Fibroblast of gingiva (primary cell): ENCODE results near the gene ARF6.
"Not testable (repeated sequence)": the region's sequence is repeated elsewhere in the genome, so short reads cannot be mapped to it uniquely, and the experiment has no call there.

Experiments used
- DNase-seq: peaks from one replicate; pipeline ENCODE4 v3.0.0-alpha.2; 2011; ENCODE audit warnings: low read depth

The ARF6 gene

DNA sequence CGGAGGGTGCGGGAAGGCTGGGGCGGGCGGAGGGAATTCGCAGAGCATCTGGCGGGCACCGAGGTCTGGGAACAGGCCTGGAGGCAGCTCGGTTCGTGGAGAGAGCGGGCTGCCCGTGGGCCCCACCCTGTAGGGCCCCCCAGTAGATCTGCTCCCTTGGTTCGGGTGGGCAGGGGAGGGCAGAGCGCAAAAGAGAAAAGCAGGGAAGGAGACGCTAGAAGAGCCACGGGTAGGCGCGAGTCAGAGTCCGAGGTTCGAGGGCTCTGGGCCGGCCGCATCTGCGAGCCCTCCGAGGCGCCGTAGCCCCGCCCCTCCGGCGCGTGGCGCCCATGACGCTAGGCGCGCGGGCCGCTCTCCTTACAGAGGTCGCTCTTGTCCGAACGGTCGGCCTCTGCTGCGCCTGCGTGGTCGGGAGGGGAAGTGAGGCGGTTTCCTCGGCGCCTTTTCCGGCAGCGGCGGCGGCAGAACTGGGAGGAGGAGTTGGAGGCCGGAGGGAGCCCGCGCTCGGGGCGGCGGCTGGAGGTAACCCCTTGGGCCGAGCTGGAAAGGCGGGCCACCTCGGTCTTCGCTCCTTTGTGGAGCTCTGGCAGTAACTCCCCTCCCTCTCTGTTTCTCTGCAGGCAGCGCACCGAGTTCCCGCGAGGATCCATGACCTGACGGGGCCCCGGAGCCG lies at the start of gene ARF6:
ARF6 (plus strand) TSS at position 447 of the 673 bp plus-strand sequence. CDS start 655 bp downstream, outside the sequence.
- DNase-seq = peak; percentile 98

DNA sequence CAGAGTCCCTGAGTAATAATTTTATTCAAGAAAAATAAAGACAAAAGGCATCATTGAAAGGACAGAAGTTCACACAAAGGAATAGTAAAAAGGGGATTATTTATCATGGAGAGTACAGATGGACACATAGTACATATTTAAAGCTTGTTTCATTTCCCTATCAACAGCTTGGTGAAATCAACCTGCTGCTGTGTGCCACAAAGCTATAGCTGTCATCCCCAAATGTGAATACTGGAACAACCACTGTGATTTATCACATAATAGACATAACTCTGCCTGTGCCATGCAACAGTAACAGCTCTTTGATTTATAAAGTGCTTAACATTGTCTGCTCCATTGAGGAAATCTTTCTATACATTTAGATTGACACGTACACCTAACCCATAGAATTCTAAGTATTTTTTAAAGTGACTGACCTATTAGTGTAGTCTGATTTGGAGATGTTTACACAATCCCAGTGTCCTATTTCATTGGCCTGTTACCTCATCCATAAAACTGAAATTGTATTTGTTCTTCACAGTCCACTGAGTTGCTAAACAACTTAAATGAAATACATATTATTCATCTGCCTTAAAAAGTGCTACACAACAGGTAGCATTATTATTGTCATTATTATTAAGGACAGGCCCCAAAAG lies 43.6 kb upstream of the ARF6 start:
- DNase-seq = peak; percentile 17

DNA sequence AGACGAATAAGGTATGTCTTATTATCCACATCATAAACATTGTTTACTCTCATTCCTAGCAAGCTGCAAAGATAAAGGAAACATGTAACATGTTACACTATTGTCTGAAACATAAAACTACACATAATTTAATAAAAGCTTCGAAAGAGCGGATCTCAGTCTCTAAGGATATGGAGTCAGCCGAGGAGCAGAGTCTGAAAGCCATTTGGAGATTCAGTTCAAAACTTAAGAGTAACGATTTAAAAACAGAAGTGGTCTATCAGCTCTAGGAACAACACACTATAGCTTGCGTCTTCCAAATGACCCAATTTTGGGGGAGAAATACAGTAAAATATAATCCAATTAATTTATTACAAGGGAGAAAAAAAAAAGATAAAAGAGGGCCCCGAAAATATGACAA lies 41.1 kb upstream of the ARF6 start:
- DNase-seq = no peak

DNA sequence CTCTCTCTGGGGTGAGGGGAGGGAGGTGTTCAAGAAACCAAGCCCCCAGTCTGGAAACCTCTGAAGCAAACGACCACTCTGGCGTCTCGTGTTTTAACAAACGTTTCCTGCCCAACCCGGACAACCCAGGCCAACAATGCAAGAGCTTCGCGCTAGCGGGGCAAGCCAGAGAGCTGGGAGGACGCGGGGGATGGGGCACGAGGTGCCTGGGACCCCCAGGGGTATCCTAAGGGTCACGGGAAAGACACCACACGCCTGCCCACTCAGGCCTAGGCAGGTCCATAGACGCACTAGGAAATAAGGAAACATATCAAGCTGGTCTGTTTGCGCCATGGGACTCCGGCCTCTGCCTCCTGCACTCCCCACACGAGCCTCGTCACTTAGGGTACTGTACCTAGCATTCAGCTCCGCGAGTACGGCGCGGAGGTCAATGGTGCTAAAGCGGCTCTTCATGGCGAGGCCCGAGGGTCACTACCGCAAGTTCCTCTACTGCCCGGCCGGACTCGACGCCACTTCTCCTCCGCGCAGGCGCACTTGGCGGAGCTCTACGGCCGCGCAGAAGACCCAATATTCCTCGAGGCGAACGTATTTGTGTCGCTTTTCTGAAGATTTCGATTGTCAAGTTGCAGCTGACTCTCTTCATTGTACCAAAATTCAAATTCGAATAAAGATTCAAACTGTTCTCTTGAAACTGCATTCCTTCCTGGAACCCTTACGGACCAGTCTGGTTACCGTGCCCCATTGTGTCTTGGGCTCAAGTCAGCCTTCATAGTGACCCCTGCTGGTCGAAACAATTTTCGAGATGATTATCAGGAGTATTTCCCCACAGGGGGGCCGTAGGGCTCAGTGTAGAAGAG lies 40.4 kb upstream of the ARF6 start, which contains the start of gene NEMF:
NEMF (minus strand) TSS at position 488 of the 857 bp plus-strand sequence; CDS start at position 453, 35 bp downstream.
- DNase-seq = peak; percentile 83

DNA sequence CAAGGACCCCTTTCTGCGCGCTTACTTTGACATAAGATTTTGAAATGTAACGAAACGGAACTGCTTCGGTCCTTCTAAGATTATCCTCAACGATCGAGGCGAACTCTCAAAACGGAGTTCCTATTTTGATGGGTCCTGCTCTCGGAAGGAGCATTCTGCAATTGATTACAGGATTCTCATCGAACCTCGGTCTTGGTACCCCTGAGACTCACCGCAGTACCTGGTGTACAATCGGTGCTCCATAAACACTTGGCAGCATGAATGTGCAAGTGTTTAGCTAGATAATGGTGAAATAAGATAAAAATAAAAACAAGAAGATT lies 39.8 kb upstream of the ARF6 start:
- no peak for DNase-seq

DNA sequence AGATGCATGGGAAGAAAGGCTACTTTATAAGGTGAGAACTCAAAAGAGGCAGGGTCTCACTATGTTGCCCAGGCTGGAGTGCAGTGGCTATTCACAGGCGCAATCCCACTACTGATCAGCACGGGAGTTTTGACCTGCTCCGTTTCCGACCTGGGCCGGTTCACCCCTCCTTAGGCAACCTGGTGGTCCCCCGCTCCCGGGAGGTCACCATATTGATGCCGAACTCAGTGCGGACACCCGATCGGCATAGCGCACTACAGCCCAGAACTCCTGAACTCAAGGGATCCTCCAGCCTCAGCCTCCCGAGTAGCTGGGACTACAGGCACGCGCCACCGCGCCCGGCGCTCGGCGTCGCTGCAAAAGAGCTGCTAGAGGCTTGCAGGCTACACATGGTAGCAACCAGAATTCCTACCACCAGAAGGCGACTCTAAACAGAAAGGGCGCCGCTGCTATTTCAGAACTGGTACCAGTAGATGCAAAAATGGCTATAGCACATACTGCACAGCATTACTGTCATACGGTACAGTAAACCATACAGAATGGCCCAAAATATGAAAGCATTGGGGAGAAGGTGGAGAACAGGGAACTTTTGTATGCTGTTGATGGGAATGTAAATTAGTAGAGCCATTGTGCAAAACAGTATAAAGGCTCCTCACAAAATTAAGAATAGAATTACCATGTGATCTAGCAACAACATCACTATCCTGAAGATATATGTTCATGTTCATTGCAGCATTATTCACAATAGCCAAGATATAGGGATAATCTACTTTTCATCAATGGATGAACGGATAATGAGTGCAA lies 39.1 kb upstream of the ARF6 start:
- DNase-seq = peak; percentile 77

DNA sequence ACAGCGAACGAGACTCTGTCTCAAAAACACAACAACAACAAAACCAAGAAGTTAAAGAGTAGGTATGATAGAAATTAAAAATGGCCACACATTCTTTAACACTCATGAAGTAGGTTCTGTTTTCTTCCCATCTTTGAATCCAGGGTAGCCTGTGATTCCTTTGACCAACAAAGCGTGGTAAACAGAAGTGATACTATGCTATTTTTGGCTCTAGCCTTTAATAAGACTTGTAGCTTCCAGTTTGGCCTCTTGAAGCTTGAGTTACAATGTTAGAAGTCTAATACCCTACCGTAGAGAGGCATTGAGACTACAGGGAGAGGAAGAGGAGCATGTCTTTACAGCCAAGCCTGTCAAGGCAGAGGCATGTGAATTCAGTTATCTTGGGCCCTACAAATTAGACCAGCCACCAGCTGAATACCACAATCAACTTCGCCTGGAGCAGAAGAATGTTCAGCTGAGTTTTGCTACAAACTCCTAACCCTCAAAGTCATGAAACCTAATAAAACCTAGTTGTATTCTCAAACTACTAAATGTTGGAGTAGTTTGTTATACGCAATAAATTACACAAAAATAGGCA lies 35.4 kb upstream of the ARF6 start:
- DNase-seq = no peak

DNA sequence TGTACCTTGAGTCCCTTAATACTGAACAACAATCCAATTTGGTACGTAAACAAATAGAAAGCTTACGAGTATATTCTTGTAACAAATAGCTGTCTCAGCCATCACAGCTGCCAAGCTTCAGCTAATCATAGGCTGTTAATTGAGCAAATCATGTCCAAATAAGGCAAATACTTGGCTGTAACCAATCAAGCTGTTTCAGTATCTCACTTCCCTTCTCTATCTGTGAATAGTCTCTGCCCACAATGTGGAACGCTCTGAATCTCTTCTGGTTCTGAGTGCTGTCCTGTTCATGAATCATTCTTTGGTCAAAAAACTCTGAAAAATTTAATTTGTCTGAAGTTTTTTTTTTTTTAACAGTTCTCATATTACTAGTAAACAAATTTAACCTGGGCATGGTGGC lies 34.5 kb upstream of the ARF6 start:
- no peak for DNase-seq

DNA sequence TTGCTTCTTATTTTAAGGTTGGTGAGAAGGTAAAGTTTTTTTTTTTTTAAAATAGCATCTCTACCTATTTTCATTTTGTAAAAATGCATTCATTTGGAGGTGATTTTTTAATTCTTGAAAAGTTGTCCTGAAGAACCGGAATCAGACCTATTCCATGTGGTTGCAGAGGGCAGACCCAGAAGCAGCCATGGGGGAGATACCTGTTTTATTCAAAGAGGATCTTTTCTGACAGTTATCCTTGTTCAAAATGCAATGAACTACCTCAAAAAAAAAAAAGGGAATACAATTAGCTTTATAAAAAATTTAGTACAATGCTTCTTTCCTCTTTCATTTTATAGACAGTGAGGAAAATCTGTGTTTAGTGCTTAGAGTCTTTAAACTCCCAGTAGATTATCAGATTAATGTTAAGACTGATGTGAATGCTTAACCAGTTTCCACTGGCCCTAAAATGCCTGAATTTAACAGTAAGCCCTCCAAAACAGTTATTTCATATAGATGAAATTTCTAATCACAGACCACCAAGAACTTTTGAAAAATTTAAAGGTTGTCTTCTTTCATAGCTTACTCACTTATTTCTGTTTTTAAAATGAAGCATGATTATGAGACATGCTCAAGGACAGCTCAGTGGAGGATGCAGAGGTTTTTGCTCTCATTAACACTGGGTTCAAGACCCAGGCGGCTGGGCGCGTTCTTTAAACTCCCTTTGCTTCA lies 31.7 kb upstream of the ARF6 start:
- DNase-seq = no peak

DNA sequence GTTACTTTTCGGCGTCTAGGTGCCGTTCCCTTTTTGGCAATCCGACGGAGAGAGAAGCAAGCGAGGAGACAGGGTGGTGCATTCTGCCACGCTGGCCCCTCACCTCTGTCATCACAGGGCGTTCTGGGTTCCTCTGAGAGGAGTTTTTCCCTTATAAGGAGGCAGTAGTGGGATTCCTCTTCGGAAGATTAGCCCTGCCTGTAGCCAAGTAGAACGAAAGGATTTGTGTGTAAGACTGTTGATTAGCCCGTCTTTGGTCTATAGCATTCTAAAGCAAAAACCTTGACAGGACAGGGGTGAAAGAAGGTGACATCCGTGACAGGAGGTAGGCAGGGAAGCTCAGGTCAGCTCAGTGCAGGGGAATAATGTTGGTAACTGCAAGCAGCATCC lies 31.2 kb upstream of the ARF6 start:
- peak; percentile 88 for DNase-seq

DNA sequence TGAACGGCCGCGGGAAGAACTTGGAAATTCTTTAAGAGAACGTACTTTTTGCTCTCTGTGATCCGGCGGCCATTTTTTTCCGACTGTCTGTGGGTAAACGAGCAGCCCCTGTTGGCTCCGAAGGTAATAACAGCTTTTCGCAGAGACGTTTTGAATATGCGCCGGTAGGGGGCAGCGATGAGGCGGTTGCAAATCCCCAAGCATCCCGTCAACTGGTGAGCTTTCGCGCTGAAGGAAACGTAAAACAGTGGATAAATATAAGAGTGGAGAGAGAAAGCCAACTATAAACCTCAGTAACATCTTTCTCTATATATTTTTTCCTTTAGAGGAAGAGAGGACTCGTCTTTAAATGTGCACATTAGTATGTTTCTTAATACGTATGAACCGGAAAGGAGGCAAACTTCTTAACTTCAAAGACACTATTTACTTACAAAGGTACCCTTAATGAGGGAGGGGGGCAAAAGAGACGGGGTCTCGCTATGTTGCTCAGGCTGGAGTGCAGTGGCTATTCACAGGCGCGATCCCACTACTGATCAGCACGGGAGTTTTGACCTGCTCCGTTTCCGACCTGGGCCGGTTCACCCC lies 30.7 kb upstream of the ARF6 start:
- peak; percentile 84 for DNase-seq

DNA sequence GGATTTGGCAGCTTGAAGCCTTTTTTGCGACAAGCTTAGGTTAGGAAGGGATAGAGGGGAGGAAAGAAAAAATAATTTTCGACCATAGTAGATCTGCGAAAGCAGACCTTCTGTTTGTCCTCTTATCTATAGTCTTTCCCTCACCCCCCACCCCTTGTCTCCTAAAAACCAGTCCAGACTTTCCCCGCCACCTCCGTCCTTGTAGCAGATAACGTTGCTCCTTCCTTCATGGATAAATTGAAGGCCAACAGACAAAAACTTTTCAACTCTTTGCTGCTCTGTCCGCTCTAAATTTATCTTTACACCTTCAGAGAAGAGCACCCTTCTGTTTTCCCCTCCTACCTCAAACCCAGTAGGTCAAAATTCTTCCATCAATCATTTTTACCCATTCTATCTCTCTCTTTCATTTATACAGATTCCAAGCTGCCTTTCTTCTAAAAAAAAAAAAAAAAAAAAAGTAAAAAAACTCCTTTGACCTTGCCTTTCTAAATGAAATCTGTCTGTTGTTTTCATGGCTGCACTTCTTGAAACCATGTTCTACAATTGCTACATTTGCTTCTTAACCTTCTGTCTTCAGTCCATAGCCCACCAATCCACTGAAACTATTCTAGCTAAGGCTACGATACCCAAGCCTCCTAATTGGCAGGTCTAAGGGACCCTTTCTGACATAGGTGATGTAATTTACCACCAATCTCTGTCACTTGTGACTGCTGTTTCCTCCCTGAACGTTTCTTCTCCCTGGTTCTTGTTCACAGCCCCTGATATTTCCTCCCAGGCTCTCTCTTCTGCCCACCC lies 29.2 kb upstream of the ARF6 start:
- no peak for DNase-seq

DNA sequence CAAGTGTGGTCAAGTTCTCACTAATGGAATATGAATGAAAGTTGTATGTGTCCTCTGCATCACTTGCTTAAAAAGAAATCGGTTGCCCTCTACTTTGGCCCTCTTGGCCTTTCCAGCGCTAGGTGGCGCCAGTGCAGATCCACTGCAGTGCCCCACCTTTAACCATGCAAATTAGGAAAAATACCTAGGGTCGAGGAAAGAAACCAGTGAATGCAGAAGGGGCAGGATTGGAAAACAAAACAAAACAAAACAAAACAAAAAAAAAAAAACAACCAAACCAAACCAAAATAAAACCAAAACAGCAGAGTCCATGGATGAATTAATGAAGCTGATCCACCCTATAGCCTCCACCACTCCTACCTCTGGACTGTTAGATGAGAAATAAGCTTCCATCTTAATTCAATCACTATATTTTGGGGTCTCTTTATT lies 27.4 kb upstream of the ARF6 start:
- peak; percentile 44 for DNase-seq

DNA sequence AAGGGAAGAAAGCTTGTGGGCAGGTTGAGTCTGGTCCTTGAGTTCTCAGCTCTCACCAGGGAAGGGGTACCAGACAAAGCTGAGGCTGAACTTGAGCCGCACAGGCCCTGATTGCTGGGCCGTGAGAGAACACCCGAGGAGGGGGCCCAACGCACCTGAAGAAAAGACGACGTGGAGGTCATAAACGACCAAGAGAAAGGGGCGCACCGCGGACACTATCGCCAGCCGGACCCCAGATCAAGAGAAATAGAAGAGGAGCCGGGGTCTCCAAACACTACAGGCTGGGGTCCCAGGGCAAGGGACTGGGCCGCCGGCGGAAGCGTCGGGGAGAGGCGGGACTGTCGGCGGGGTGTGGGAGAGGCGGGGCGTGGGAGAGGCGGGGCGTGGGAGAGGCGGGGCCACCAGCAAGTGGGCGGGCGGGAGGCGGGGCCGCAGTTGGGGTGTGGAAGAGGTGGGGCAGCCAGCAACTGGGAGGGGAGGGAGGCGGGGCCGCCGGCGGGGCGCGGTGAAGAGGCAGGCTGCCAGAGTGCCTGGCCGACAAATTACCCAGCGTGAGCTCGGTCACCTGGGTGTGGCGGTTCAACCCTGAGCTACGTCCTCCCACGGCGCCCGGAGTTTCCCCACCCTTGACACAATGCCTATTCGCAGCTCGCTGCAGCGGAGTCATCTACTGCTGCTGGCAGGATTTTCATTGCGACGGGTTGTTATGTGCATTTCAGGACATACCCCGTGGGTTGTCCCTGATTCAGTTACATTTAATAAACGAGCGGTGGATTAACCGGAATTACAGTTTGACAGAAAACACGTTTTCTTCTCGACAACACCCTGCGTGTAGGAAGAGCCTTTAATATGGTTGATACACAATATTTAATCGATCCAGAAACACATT lies 24.8 kb upstream of the ARF6 start:
- DNase-seq = peak; percentile 96

DNA sequence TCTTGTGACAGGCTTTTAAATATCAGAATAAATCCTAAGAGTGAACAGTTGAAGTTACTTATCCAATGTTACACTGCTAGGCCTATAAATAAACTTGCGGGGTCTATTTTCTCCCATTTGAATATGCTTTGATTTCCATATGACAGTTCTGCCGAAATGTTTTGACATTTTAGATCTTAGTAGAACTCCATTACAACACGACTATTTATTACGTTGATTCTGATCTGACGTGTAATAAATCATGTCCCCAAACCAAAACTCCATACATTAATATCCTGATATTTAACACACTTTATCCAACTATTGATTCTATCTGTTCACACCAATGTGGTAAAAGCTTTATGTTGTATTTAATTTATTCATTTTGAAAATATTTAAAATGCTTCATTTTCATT lies 24.2 kb upstream of the ARF6 start:
- no peak for DNase-seq

DNA sequence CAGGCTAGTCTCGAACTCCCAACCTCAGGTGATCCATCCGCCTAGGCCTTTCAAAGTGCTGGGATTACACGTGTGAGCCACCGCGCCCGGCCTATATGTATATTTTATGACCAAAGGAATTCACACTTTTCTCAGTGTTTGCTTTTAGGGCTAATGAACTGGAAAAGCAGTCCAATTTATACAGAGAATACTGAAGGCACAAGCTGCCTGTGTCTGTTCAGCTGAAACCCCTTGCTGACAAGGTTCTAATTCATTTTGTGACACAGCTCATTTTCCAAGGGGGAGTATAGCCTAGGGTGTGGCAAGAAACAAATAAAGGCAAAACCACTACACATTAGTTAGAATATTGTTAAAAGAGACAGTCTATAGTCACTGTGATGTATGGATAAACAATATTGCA lies 22.0 kb upstream of the ARF6 start:
- no peak for DNase-seq

DNA sequence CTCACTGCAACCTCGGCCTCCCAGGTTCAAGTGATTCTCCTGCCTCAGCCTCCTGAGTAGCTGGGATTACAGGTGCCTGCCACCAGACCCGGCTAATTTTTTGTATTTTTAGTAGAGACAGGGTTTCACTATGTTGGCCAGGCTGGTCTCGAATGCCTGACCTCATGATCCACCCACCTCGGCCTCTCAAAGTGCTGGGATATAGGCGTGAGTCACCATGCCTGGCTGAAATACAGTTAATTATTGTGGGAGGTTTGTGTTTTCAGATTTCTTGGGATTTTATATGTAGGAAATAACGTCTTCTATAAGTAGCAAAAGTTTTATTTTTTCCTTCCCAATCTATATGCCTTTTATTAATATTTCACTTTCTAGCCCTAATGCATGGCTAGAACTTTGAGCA lies 19.3 kb upstream of the ARF6 start:
- not testable (repeated sequence) for DNase-seq

DNA sequence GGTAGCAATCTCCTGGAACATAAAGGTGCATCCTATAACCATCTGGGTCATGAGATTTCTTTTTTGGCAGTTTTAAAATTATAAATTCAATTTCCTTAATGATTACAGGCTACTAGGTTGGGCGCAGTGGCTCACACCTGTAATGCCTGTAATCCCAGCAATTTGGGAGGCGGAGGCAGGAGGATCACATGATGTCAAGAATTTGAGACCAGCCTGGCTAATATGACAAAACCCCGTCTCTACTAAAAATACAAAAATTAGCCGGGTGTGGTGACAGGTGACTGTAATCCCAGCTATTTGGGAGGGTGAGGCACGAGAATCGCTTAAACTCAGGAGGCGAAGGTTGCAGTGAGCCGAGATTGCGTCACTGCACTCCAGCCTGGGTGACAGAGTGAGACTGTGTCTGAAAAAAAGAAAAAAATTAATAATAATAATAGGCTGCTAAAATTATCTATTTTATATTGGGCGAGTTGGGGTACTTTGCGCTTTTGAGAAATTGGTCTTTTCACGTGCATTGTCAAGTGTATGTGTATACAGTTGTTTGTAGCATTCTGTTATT lies 17.2 kb upstream of the ARF6 start:
- no peak for DNase-seq
